Hepatocyte (in vitro differentiated cells): Measurements from ENCODE around the gene NRXN2. TPM values are rescaled to one million over a fixed set of nuclear protein-coding genes. Genes with fewer than 3 reads are reported as not detected.
"Not testable (repeated sequence)": the region's sequence is repeated elsewhere in the genome, so short reads cannot be mapped to it uniquely, and the experiment has no call there.

ENCODE experiments used
- DNase-seq: peaks from one replicate; pipeline ENCODE4 v3.0.0-alpha.2; 2016; ENCODE audit warnings: low spot score
- H2AFZ ChIP-seq: fragments of 200-600 bp; sonication (generic); 2 replicates; pipeline ENCODE4 v1.6.0; 2016; ENCODE audit warnings: antibody characterized with exemption, mild to moderate bottlenecking
- H3K27ac ChIP-seq: fragments of 200-600 bp; sonication (generic); 2 replicates; pipeline ENCODE4 v1.5.1; 2016; ENCODE audit warnings: mild to moderate bottlenecking
- H3K27me3 ChIP-seq: fragments of 200-600 bp; sonication (generic); 2 replicates; pipeline ENCODE4 v1.6.1; 2016
- H3K36me3 ChIP-seq: fragments of 200-600 bp; sonication (generic); replicated peaks from 2 replicates; pipeline ENCODE4 v1.5.1; 2016; ENCODE audit warnings: low read depth; ENCODE audit not compliant: insufficient read depth
- H3K4me1 ChIP-seq: fragments of 200-600 bp; sonication (generic); 2 replicates; pipeline ENCODE4 v1.5.1; 2016; ENCODE audit warnings: mild to moderate bottlenecking, moderate library complexity; ENCODE audit not compliant: insufficient read depth
- H3K4me2 ChIP-seq: fragments of 200-600 bp; sonication (generic); 2 replicates; pipeline ENCODE4 v1.6.0; 2016
- H3K4me3 ChIP-seq: fragments of 200-600 bp; sonication (generic); 2 replicates; pipeline ENCODE4 v1.5.1; 2016; ENCODE audit warnings: mild to moderate bottlenecking
- H3K79me2 ChIP-seq: fragments of 200-600 bp; sonication (generic); 2 replicates; pipeline ENCODE4 v1.6.0; 2017; ENCODE audit warnings: mild to moderate bottlenecking
- H3K9me2 ChIP-seq: fragments of 200-600 bp; sonication (generic); replicated peaks from 2 replicates; pipeline ENCODE4 v1.6.0; 2017; ENCODE audit warnings: mild to moderate bottlenecking; ENCODE audit not compliant: insufficient read depth
- H3K9me3 ChIP-seq: fragments of 200-600 bp; sonication (generic); 2 replicates; pipeline ENCODE4 v1.5.1; 2016; ENCODE audit warnings: low read depth, mild to moderate bottlenecking
- H4K20me1 ChIP-seq: fragments of 200-600 bp; sonication (generic); 2 replicates; pipeline ENCODE4 v1.6.0; 2016; ENCODE audit warnings: mild to moderate bottlenecking; ENCODE audit not compliant: insufficient read depth, poor library complexity, severe bottlenecking
- EZH2 ChIP-seq: fragments of 200-600 bp; sonication (generic); IDR thresholded peaks from 2 replicates; pipeline ENCODE4 v1.6.1; 2016; ENCODE audit warnings: antibody characterized with exemption, mild to moderate bottlenecking, borderline replicate concordance
- EZH2phosphoT487 ChIP-seq: fragments of 200-600 bp; sonication (generic); IDR thresholded peaks from one replicate; pipeline ENCODE4 v1.6.1; 2018; ENCODE audit warnings: antibody characterized with exemption, mild to moderate bottlenecking, low read depth, moderate library complexity; ENCODE audit not compliant: unreplicated experiment, severe bottlenecking
- WGBS: methylation state at CpG from one replicate; pipeline ENCODE4 v1.1.6; 2016; ENCODE audit warnings: low lambda C conversion rate; ENCODE audit errors: missing lambda C conversion rate; 5-methylcytosine and 5-hydroxymethylcytosine counted together
- polyA plus RNA-seq: library from polyadenylated mRNA; unstranded; fragments of >200 nt; fragmentation: Nextera tagmentation; extraction: Ambion mirVana; gene quantifications from 2 replicates; pipeline ENCODE4 v1.2.1, GENCODE V29; 2016
- total RNA-seq: library from RNA; depleted of rRNA; stranded (reverse); fragments of >200 nt; gene quantifications from 2 replicates; pipeline ENCODE4 v1.2.3, GENCODE V29; 2014
- TF ChIP-seq, protein P1 (sequence below): fragments of 200-600 bp; sonication (generic); IDR thresholded peaks from 2 replicates; pipeline ENCODE4 v1.5.1; 2016; ENCODE audit warnings: antibody characterized with exemption, mild to moderate bottlenecking; ENCODE audit not compliant: poor library complexity

The NRXN2 gene
- total and polyA plus RNA-seq, 2 experiments from 2014 or later = 0.83 to 1.7 TPM

DNA sequence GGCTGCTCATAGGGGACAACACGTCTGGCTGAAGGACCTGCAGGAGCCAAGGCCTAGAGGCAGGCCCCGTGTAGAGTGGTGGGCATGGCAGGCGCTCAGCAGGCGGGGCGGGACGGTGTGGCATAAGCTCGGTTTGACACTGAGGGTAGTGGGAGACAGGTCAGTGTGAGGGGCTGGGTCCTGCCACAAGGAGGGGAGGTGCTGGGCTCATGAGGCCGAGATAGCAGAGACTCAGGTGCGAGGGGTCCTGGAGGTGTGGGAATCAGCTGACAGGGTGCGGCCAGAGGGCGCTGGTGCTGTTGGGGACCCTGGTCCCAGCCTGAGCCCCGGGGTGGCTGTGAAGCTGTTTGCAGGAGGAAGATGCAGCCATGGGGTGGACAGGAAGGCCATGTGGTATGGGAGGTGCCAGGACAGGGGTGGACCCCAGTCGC is 125.3 kb downstream of the NRXN2 start:
- no peak for DNase-seq
- no peaks in the 10 kb centered on the region for H4K20me1 ChIP-seq

DNA sequence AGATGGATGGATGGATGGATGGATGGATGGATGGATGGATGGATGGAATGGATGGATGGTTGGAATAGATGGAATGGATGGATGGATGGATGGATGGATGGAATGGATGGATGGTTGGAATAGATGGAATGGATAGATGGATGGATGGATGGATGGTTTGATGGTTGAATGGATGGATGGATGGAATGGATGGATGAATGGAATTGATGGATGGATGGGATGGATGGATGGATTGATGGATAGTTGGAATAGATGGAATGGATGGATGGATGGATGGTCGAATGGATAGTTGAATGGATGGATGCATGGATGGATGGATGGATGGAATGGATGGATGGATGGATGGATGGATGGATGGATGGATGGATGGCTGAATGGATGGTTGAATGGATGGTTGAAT is 127.1 kb downstream of the NRXN2 start:
- not testable (repeated sequence) for H3K36me3 ChIP-seq, DNase-seq, H3K9me2 ChIP-seq, H4K20me1 ChIP-seq, H2AFZ ChIP-seq, H3K4me3 ChIP-seq, H3K4me2 ChIP-seq, H3K27me3 ChIP-seq, H3K79me2 ChIP-seq, H3K9me3 ChIP-seq, H3K4me1 ChIP-seq, H3K27ac ChIP-seq
- 70% methylated on average over 1 of the region's 1 CpG for WGBS

More for the DNA sequence above, 125.3 kb downstream of the NRXN2 start:
- TF ChIP-seq EZH2phosphoT487 (no peak), EZH2 (no peak)
- TF ChIP-seq, protein P1, sequence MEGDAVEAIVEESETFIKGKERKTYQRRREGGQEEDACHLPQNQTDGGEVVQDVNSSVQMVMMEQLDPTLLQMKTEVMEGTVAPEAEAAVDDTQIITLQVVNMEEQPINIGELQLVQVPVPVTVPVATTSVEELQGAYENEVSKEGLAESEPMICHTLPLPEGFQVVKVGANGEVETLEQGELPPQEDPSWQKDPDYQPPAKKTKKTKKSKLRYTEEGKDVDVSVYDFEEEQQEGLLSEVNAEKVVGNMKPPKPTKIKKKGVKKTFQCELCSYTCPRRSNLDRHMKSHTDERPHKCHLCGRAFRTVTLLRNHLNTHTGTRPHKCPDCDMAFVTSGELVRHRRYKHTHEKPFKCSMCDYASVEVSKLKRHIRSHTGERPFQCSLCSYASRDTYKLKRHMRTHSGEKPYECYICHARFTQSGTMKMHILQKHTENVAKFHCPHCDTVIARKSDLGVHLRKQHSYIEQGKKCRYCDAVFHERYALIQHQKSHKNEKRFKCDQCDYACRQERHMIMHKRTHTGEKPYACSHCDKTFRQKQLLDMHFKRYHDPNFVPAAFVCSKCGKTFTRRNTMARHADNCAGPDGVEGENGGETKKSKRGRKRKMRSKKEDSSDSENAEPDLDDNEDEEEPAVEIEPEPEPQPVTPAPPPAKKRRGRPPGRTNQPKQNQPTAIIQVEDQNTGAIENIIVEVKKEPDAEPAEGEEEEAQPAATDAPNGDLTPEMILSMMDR = no peak
- no peaks in the 10 kb centered on the region for H3K9me3 ChIP-seq
- H2AFZ ChIP-seq = no peak overlapping the region
- H3K27ac ChIP-seq = no peak overlapping the region
- H3K79me2 ChIP-seq = no peaks in the 10 kb centered on the region
- no peaks in the 10 kb centered on the region for H3K36me3 ChIP-seq
- no peak overlapping the region for H3K4me2 ChIP-seq
- no peaks in the 10 kb centered on the region for H3K4me1 ChIP-seq
- no peak overlapping the region for H3K4me3 ChIP-seq
- 90% methylated on average over 10 of the region's 13 CpGs for WGBS
- H3K9me2 ChIP-seq = no peaks in the 10 kb centered on the region
- H3K27me3 ChIP-seq = no peaks in the 10 kb centered on the region

DNA sequence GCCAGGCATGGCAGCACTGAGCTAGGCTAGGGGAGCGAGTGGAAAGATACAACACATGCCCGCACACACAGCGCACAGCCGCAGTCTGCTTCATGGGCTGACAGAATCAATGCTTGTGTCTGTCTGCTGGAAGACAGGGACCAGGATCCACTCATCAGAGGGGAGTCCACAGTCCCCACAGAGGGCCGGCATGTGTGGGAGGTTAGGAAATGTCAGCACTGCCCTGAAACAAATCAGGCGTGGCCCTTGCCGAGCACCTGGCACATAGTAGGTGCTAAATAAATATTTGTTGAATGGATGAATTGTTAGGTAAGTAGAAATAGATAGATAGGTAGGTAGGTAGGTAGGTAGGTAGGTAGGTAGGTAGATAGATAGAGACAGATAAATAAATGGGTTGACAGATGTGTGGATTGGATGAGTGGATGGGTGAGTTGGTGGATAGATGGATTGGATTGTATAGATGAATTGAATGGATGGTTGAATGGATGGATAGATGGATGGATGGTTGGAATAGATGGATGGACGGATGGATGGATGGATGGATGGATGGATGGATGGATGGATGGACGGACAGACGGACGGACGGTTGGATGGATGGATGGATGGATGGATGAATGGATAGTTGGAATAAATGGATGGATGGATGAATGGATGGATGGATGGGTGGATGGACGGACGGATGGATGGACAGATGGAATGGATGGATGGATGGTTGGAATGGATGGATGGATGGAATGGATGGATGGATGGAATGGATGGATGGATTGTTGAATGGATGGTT is 128.6 kb downstream of the NRXN2 start:
- 93% methylated on average over 14 of the region's 14 CpGs for WGBS

DNA sequence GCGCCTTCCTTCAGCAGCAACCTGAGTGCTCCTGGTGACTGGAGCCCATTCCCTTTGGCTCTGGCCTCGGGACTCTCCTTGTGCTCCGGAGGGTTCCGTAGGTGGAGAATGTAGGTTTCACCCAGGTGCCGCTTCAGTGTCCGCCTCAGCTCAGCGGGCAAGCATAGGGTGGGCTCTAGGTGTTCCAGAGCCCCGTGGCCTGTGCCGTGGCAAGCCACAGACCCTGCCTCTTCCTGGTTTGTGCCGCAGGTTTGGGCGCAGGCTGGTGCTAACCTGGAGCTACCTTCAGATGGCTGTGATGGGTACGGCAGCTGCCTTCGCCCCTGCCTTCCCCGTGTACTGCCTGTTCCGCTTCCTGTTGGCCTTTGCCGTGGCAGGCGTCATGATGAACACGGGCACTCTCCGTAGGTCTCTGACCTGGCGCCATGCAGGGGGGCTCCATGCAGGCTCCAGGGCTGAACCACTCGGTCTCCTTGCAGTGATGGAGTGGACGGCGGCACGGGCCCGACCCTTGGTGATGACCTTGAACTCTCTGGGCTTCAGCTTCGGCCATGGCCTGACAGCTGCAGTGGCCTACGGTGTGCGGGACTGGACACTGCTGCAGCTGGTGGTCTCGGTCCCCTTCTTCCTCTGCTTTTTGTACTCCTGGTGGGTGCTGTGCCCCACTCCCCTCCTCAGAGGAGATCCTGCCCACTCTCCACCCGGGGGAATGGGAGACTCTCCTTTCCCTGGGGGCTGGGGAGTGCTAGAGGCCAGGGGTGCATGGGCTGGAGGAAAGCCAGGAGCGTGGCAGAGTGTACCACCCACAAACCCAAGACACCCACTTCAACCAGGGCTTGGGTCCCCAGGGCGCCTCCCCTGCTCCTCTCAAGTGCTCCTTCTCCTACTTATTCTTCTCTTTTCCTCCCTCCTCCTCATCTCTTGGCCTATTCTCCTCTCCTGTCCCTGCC is 129.6 kb downstream of the NRXN2 start:
- no peaks in the 10 kb centered on the region for H3K4me1 ChIP-seq
- H3K4me2 ChIP-seq = no peak overlapping the region
- H3K27ac ChIP-seq = no peak overlapping the region
- TF ChIP-seq EZH2 (no peak), EZH2phosphoT487 (no peak)
- TF ChIP-seq, protein P1 = no peak
- H3K36me3 ChIP-seq = no peaks in the 10 kb centered on the region
- no peak overlapping the region for H2AFZ ChIP-seq
- H4K20me1 ChIP-seq = no peaks in the 10 kb centered on the region
- H3K4me3 ChIP-seq = no peak overlapping the region
- no peaks in the 10 kb centered on the region for H3K9me3 ChIP-seq
- no peaks in the 10 kb centered on the region for H3K79me2 ChIP-seq
- DNase-seq = no peak
- H3K27me3 ChIP-seq = no peaks in the 10 kb centered on the region
- 91% methylated on average over 32 of the region's 32 CpGs for WGBS
- no peaks in the 10 kb centered on the region for H3K9me2 ChIP-seq

More for the DNA sequence above, 128.6 kb downstream of the NRXN2 start:
- Histone ChIP-seq H3K9me3 (no peaks in the 10 kb centered on the region), H3K9me2 (no peaks in the 10 kb centered on the region), H3K4me1 (no peaks in the 10 kb centered on the region), H3K79me2 (no peaks in the 10 kb centered on the region), H3K4me2 (no peak overlapping the region), H3K27me3 (no peaks in the 10 kb centered on the region), H4K20me1 (no peaks in the 10 kb centered on the region), H2AFZ (no peak overlapping the region), H3K36me3 (no peaks in the 10 kb centered on the region), H3K27ac (no peak overlapping the region), H3K4me3 (no peak overlapping the region)
- no peak for DNase-seq
- TF ChIP-seq EZH2phosphoT487 = no peak
